OCI-LY3 (cell line): ENCODE results near the gene ATP8B4.

Experiments used
- H2AFZ ChIP-seq: fragments of 200-600, 300-600 bp; shearing (Covaris generic); 2 replicates; pipeline ENCODE4 v1.6.0; 2014; ENCODE audit warnings: antibody characterized with exemption, low read depth, low read length
- H3K27ac ChIP-seq: fragments of 200-600, 300-600 bp; sonication (generic); 2 replicates; pipeline ENCODE4 v1.5.1; 2014; ENCODE audit warnings: mild to moderate bottlenecking, low read length, moderate library complexity, mixed read lengths
- H3K27me3 ChIP-seq: fragments of 200-600, 300-600 bp; sonication (generic); 2 replicates; pipeline ENCODE4 v1.6.1; 2014; ENCODE audit warnings: low read depth, low read length, mixed read lengths
- H3K36me3 ChIP-seq: fragments of 200-600, 300-600 bp; sonication (generic); replicated peaks from 2 replicates; pipeline ENCODE3; 2014; ENCODE audit warnings: low read depth, low read length, mixed read lengths
- H3K4me1 ChIP-seq: fragments of 300-600, 200-600 bp; sonication (generic); 2 replicates; pipeline ENCODE4 v1.6.1; 2014; ENCODE audit warnings: low read length, mixed read lengths
- H3K4me2 ChIP-seq: fragments of 200-600, 300-600 bp; sonication (generic); 2 replicates; pipeline ENCODE4 v1.6.1; 2014; ENCODE audit warnings: low read length, mixed read lengths
- H3K4me3 ChIP-seq: fragments of 300-600, 200-600 bp; sonication (generic); 2 replicates; pipeline ENCODE4 v1.5.1; 2014; ENCODE audit warnings: antibody characterized with exemption, mild to moderate bottlenecking, low read length, moderate library complexity
- H3K79me2 ChIP-seq: fragments of 300-600, 200-600 bp; shearing (Covaris generic); 2 replicates; pipeline ENCODE4 v1.6.1; 2014; ENCODE audit warnings: mild to moderate bottlenecking, low read length, mixed read lengths
- H3K9ac ChIP-seq: fragments of 300-600, 200-600 bp; shearing (Covaris generic); 2 replicates; pipeline ENCODE4 v1.6.0; 2014; ENCODE audit warnings: mild to moderate bottlenecking, low read length, moderate library complexity
- H3K9me3 ChIP-seq: fragments of 200-600, 300-600 bp; shearing (Covaris generic); 2 replicates; pipeline ENCODE4 v1.6.1; 2014; ENCODE audit warnings: low read length, mixed read lengths; ENCODE audit not compliant: insufficient read depth
- H4K20me1 ChIP-seq: fragments of 200-600, 300-600 bp; sonication (generic); 2 replicates; pipeline ENCODE4 v1.6.1; 2016; ENCODE audit warnings: low read length, mixed read lengths; ENCODE audit not compliant: insufficient read depth
- EZH2phosphoT487 ChIP-seq: fragments of 200-600 bp; shearing (Covaris generic); IDR thresholded peaks from 2 replicates; pipeline ENCODE4 v1.6.1; 2018; ENCODE audit warnings: antibody characterized with exemption, mixed run types, low read depth
- TF ChIP-seq, protein P1 (sequence below): fragments of 200-600, 300-600 bp; sonication (generic); IDR thresholded peaks from 2 replicates; pipeline ENCODE4 v1.5.1; 2014; ENCODE audit warnings: antibody characterized with exemption, low read length, low read depth

The ATP8B4 gene

DNA sequence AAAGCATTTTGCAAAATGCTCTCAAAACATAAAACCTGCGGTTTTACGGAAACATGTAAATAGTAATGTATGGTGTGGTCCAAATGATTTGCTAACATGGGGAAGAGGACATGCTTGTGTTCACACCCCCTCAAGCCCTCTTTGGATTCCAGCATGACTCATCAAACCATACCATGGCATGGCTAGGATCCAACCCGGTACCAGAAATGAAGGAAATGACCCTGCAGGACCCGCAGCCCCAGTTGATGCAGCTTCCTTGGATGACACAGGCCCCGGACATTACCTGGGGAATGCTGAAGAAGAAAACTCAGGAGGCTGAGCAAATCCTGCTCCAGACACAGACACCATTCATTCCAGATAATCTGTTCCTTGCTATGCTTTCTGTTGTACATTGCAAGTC lies 275.3 kb downstream of the ATP8B4 start:
- Histone ChIP-seq H2AFZ (no peak overlapping the region), H3K79me2 (no peaks in the 10 kb centered on the region), H3K4me2 (no peak overlapping the region), H3K9me3 (no peaks in the 10 kb centered on the region), H3K4me1 (no peaks in the 10 kb centered on the region), H3K27me3 (no peaks in the 10 kb centered on the region), H3K36me3 (no peaks in the 10 kb centered on the region), H4K20me1 (no peaks in the 10 kb centered on the region), H3K27ac (no peak overlapping the region), H3K4me3 (no peak overlapping the region), H3K9ac (no peak overlapping the region)
- TF ChIP-seq, protein P1, sequence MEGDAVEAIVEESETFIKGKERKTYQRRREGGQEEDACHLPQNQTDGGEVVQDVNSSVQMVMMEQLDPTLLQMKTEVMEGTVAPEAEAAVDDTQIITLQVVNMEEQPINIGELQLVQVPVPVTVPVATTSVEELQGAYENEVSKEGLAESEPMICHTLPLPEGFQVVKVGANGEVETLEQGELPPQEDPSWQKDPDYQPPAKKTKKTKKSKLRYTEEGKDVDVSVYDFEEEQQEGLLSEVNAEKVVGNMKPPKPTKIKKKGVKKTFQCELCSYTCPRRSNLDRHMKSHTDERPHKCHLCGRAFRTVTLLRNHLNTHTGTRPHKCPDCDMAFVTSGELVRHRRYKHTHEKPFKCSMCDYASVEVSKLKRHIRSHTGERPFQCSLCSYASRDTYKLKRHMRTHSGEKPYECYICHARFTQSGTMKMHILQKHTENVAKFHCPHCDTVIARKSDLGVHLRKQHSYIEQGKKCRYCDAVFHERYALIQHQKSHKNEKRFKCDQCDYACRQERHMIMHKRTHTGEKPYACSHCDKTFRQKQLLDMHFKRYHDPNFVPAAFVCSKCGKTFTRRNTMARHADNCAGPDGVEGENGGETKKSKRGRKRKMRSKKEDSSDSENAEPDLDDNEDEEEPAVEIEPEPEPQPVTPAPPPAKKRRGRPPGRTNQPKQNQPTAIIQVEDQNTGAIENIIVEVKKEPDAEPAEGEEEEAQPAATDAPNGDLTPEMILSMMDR = no peak
- TF ChIP-seq EZH2phosphoT487 = no peak

GRCh38 chr15:49842031-49842730 lies 276.9 kb downstream of the ATP8B4 start:
- Histone ChIP-seq H3K36me3 (no peaks in the 10 kb centered on the region), H3K4me3 (no peak overlapping the region)
- TF ChIP-seq EZH2phosphoT487 = no peak
- TF ChIP-seq, protein P1 = no peak

DNA sequence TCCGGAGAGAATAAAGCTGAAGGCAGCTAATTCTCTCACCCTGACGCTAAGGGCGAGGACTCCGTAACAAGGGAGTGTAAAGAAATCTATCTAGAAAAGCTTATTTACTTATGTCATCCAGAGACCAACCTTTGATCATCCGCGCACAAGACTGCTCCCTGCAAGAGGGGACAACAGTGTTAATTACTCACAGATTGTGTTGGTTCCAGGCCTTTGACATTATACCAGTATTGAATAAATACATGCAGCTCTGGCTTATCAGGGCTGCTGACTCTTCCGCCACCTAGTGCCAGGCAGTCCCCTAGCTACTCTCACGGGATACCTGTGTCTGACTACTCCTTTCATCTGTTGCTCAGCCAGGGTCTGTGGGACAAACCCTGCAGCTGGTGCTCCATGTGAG lies 286.5 kb downstream of the ATP8B4 start:
- Histone ChIP-seq H3K9ac (no peak overlapping the region), H3K36me3 (no peaks in the 10 kb centered on the region), H3K27me3 (no peaks in the 10 kb centered on the region), H3K4me3 (no peak overlapping the region), H3K4me1 (no peaks in the 10 kb centered on the region), H3K27ac (no peak overlapping the region), H3K4me2 (no peak overlapping the region), H2AFZ (no peak overlapping the region), H4K20me1 (no peaks in the 10 kb centered on the region), H3K9me3 (no peaks in the 10 kb centered on the region), H3K79me2 (no peaks in the 10 kb centered on the region)
- TF ChIP-seq EZH2phosphoT487 = no peak
- TF ChIP-seq, protein P1 = peak; percentile 31; the same call in 1 of the 2 replicates

More at GRCh38 chr15:49842031-49842730, 276.9 kb downstream of the ATP8B4 start:
- H4K20me1 ChIP-seq = no peaks in the 10 kb centered on the region
- H3K9ac ChIP-seq = no peak overlapping the region
- H3K27me3 ChIP-seq = no peaks in the 10 kb centered on the region
- H2AFZ ChIP-seq = no peak overlapping the region
- H3K4me1 ChIP-seq = no peaks in the 10 kb centered on the region
- H3K9me3 ChIP-seq = no peaks in the 10 kb centered on the region
- no peak overlapping the region for H3K27ac ChIP-seq
- no peak overlapping the region for H3K4me2 ChIP-seq
- H3K79me2 ChIP-seq = no peaks in the 10 kb centered on the region

DNA sequence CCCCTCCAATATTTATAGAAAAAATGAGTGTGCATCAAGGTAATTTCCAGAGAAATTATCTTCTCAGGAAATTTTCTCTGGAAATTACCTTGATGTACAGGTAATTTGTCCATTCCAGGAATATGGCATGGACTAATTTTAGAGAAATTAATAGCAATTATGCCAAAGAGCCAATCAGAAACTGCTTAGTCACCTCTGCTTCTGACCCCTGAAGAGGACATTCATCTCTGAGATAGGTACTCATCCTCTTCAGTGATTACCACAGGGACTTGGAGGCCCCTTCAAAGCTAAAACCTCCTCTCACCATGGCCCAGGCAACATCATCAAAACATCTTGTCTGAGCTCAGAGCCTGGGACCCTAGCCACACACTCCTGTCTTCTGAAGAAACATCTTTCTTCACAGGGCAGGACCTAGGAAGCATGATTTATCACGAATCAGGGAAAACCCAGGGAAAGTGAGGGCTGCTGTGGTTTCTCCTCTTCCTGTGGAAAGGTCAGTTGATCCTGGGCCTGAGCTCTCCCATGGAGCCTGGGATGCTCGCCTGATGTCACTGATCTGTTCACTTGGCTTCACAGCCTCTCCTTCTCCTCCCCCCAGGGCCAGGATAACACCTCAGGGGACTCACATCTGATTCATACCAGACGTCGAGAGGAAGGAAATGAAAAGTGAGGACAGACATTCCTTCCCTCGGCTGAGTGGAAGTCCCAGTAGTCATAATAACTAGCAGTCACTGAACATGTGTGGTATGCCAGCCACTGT lies 287.6 kb downstream of the ATP8B4 start:
- no peaks in the 10 kb centered on the region for H3K79me2 ChIP-seq

More for the DNA sequence above, 287.6 kb downstream of the ATP8B4 start:
- Histone ChIP-seq H3K9me3 (no peaks in the 10 kb centered on the region), H3K36me3 (no peaks in the 10 kb centered on the region), H3K27me3 (no peaks in the 10 kb centered on the region), H2AFZ (no peak overlapping the region), H4K20me1 (no peaks in the 10 kb centered on the region), H3K4me1 (no peaks in the 10 kb centered on the region), H3K9ac (no peak overlapping the region), H3K4me2 (no peak overlapping the region), H3K4me3 (no peak overlapping the region), H3K27ac (no peak overlapping the region)
- TF ChIP-seq EZH2phosphoT487 = no peak
- TF ChIP-seq, protein P1 = no peak
